Measurements from ENCODE around the gene CCBE1. TPM values are rescaled to one million over a fixed set of nuclear protein-coding genes. Genes with fewer than 3 reads are reported as not detected.
A peak's percentile ranks its signal among the peaks of the same experiment; 100 is the strongest.

Gene CCBE1
- total RNA-seq, 1 experiment from 2014 or later, result 6.5 TPM

GRCh38 chr18:59619816-59620215 lies 77.4 kb downstream of the CCBE1 start:
- no peak for DNase-seq (ENCODE audit: low read depth)

- peak; percentile 15 for DNase-seq (ENCODE audit: low read depth)
Measured at GRCh38 chr18:59617468-59617932, 79.7 kb downstream of the CCBE1 start.

- peak; percentile 3 for DNase-seq (ENCODE audit: low read depth)
Measured at GRCh38 chr18:59616501-59616900, 80.7 kb downstream of the CCBE1 start.

GRCh38 chr18:59613903-59614302 lies 83.3 kb downstream of the CCBE1 start:
- no peak for DNase-seq (ENCODE audit: low read depth)

- DNase-seq (ENCODE audit: low read depth), result no peak
Measured at GRCh38 chr18:59612381-59612780, 84.8 kb downstream of the CCBE1 start.

GRCh38 chr18:59610546-59611140 lies 86.6 kb downstream of the CCBE1 start:
- no peak for DNase-seq (ENCODE audit: low read depth)

- DNase-seq (ENCODE audit: low read depth), result no peak
Measured at GRCh38 chr18:59609654-59610053, 87.6 kb downstream of the CCBE1 start.

GRCh38 chr18:59607471-59607870 lies 89.8 kb downstream of the CCBE1 start:
- DNase-seq (ENCODE audit: low read depth), result no peak

- DNase-seq (ENCODE audit: low read depth), result no peak
Measured at GRCh38 chr18:59607078-59607379, 90.2 kb downstream of the CCBE1 start.

GRCh38 chr18:59606193-59607077 lies 90.8 kb downstream of the CCBE1 start:
- DNase-seq (ENCODE audit: low read depth), result peak; percentile 37

GRCh38 chr18:59605633-59606192 lies 91.5 kb downstream of the CCBE1 start:
- DNase-seq (ENCODE audit: low read depth), result no peak

- no peak for DNase-seq (ENCODE audit: low read depth)
Measured at GRCh38 chr18:59604877-59605276, 92.3 kb downstream of the CCBE1 start.

- DNase-seq (ENCODE audit: low read depth), result no peak
Measured at GRCh38 chr18:59597049-59597448, 100.2 kb downstream of the CCBE1 start.

GRCh38 chr18:59593291-59593717 lies 103.9 kb downstream of the CCBE1 start:
- no peak for DNase-seq (ENCODE audit: low read depth)

- no peak for DNase-seq (ENCODE audit: low read depth)
Measured at GRCh38 chr18:59592624-59593023, 104.6 kb downstream of the CCBE1 start.

- no peak for DNase-seq (ENCODE audit: low read depth)
Measured at GRCh38 chr18:59582395-59582794, 114.8 kb downstream of the CCBE1 start.

- DNase-seq (ENCODE audit: low read depth), result no peak
Measured at GRCh38 chr18:59579509-59579908, 117.7 kb downstream of the CCBE1 start.

- no peak for DNase-seq (ENCODE audit: low read depth)
Measured at GRCh38 chr18:59577386-59577655, 119.9 kb downstream of the CCBE1 start.

GRCh38 chr18:59576541-59577385 lies 120.5 kb downstream of the CCBE1 start:
- no peak for DNase-seq (ENCODE audit: low read depth)

- no peak for DNase-seq (ENCODE audit: low read depth)
Measured at GRCh38 chr18:59575995-59576394, 121.2 kb downstream of the CCBE1 start.

- DNase-seq (ENCODE audit: low read depth), result no peak
Measured at GRCh38 chr18:59573962-59574361, 123.3 kb downstream of the CCBE1 start.

GRCh38 chr18:59571902-59572301 lies 125.3 kb downstream of the CCBE1 start:
- DNase-seq (ENCODE audit: low read depth), result no peak
